Tibial artery (tissue), 4 donors: ENCODE results near the gene ATP2A3.
"Not testable (repeated sequence)": the region's sequence is repeated elsewhere in the genome, so short reads cannot be mapped to it uniquely, and the experiment has no call there.

Experiments used
- DNase-seq, 2 donors: peaks; one replicate each; pipeline ENCODE4 v3.0.0-alpha.2; 2019
- H3K27ac ChIP-seq, 2 donors: fragments of 200-600 bp; sonication (generic) in 1 of 2; 1 replicate in 1 of 2; 2 replicates in 1 of 2; pipeline ENCODE4 v1.5.1; 2018 to 2019; ENCODE audit warnings: mild to moderate bottlenecking in 1 of 2
- H3K27me3 ChIP-seq, 2 donors: fragments of 200-600 bp; sonication (generic) in 1 of 2; one replicate each; pipeline versions ENCODE4 v1.5.1 to v1.6.0; 2016 to 2019
- H3K36me3 ChIP-seq, 3 donors: fragments of 200-600 bp; sonication (generic) in 2 of 3; one replicate each; pipeline ENCODE4 v1.5.1; 2016 to 2019; ENCODE audit warnings: mild to moderate bottlenecking in 2 of 3
- H3K4me1 ChIP-seq, 4 donors: fragments of 200-600 bp; sonication (generic) in 2 of 4; 1 replicate in 3 of 4; 2 replicates in 1 of 4; pipeline ENCODE4 v1.5.1; 2016 to 2019
- H3K4me3 ChIP-seq, 2 donors: fragments of 200-600 bp; sonication (generic) in 1 of 2; 1 replicate in 1 of 2; 2 replicates in 1 of 2; pipeline ENCODE4 v1.5.1; 2018 to 2019; ENCODE audit warnings: mild to moderate bottlenecking in 2 of 2
- H3K9me3 ChIP-seq, 3 donors: fragments of 200-600 bp; sonication (generic) in 1 of 3; one replicate each; pipeline ENCODE4 v1.5.1; 2016 to 2019
- CTCF ChIP-seq, 2 experiments: fragments of 200-600 bp in 1 of 2; fragments of 450-650 bp in 1 of 2; IDR thresholded peaks; one replicate each; pipeline ENCODE4 v1.5.1; 2017 to 2019; ENCODE audit warnings: antibody characterized with exemption in 2 of 2, mild to moderate bottlenecking in 1 of 2, moderate library complexity in 1 of 2
- intact Hi-C: fragments of 100-400 bp; cut with DNase I; formaldehyde crosslinking; loops from one replicate; pipeline ENCODE4 v1.15.0; 2023; ENCODE audit warnings: low total_unique reads

ATP2A3 gene

GRCh38 chr17:3951420-3951819 lies 12.8 kb downstream of the ATP2A3 start:
- no peaks in the 10 kb centered on the region for H3K9me3 ChIP-seq
- intact Hi-C loops = no loop called here
- no peaks in the 10 kb centered on the region for H3K27me3 ChIP-seq
- H3K27ac ChIP-seq = no peak overlapping the region
- DNase-seq = no peak
- H3K4me3 ChIP-seq = no peak overlapping the region
- peaks cover 0 to 18% (median 4%) of the 10 kb centered on the region in 3 donors for H3K36me3 ChIP-seq
- TF ChIP-seq CTCF (IDR thresholded peaks at IDR 0.05) = no peak
- no peaks in the 10 kb centered on the region for H3K4me1 ChIP-seq

DNA sequence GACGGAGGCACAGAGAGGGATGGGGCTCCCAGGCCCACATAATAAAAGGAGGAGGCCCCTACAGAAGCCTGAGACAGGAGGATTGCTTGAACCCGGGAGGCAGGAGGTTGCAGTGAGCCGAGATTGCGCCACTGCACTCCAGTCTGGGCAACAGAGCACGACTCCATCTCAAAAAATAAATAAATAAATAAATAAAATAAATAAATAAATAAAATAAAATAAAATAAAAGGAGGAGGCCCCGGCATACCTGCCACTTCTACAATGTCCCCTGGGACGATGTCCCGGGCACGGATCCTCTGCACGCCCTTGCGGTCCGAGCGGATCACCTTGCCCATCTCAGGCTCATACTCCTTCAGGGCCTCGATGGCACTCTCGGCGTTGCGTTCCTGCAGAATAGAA lies 13.2 kb downstream of the ATP2A3 start:
- TF ChIP-seq CTCF (IDR thresholded peaks at IDR 0.05) = no peak
- Histone ChIP-seq H3K36me3 (peaks cover 0 to 19% (median 4%) of the 10 kb centered on the region in 3 donors), H3K4me1 (no peaks in the 10 kb centered on the region), H3K27me3 (no peaks in the 10 kb centered on the region), H3K9me3 (no peaks in the 10 kb centered on the region), H3K27ac (no peak overlapping the region), H3K4me3 (no peak overlapping the region)
- no peak for DNase-seq
- intact Hi-C loops = no loop called here

- Histone ChIP-seq H3K27me3 (no peaks in the 10 kb centered on the region), H3K9me3 (no peaks in the 10 kb centered on the region), H3K4me1 (no peaks in the 10 kb centered on the region), H3K27ac (no peak overlapping the region), H3K36me3 (peaks cover 0 to 19% (median 4%) of the 10 kb centered on the region in 3 donors), H3K4me3 (no peak overlapping the region)
- no peak for TF ChIP-seq CTCF (IDR thresholded peaks at IDR 0.05)
- intact Hi-C loops = no loop called here
- no peak for DNase-seq
These were observed 13.7 kb downstream of the ATP2A3 start for GRCh38 chr17:3950584-3950983.

GRCh38 chr17:3949418-3949817 lies 14.8 kb downstream of the ATP2A3 start:
- Histone ChIP-seq H3K36me3 (peaks cover 0 to 19% (median 4%) of the 10 kb centered on the region in 3 donors), H3K27ac (no peak overlapping the region), H3K27me3 (no peaks in the 10 kb centered on the region), H3K4me1 (peaks cover 0 to 8% (median under 1%) of the 10 kb centered on the region in 4 donors), H3K9me3 (no peaks in the 10 kb centered on the region), H3K4me3 (no peak overlapping the region)
- TF ChIP-seq CTCF (IDR thresholded peaks at IDR 0.05) = no peak
- no peak for DNase-seq
- intact Hi-C loops = no loop called here

DNA sequence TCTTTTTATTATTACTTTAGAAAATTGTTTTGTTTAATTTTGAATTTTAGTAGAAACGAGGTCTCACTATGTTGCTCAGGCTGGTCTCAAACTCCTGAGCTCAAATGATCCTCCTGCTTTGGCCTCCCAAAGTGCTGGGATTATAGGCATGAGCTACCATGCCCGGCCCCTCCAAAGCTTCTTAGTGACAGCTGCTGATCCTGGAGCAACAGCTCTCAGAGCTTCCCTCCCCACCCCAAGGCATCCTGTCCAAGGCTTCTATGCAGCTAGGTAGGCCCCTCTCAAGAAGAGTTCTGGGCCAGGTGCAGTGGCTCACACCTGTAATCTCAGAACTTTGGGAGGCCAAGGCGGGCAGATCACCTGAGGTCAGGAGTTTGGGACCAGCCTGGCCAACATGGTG lies 15.7 kb downstream of the ATP2A3 start:
- not testable (repeated sequence) for H3K4me3 ChIP-seq

DNA sequence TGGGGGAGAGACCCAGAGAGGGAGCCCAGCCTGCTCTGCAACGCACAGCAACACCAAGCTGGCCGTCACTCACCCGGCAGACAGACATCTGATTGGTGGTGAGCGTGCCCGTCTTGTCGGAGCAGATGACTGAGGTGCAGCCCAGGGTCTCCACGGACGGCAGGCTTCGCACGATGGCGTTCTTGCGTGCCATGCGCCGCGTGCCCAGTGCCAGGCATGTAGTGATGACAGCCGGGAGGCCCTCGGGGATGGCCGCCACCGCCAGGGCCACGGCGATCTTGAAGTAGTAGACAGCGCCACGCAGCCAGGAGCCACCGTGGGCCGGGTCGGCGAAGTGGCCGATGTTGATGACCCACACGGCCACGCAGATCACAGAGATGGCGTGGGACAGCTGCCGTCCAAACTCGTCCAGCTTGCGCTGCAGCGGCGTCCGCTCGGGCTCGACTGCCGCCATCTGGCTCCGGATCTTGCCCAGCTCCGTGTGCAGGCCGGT lies 16.9 kb downstream of the ATP2A3 start:
- intact Hi-C loops = no loop called here

More for the DNA sequence above, 15.7 kb downstream of the ATP2A3 start:
- intact Hi-C loops, H3K27me3 ChIP-seq, H3K9me3 ChIP-seq, H3K4me1 ChIP-seq, H3K27ac ChIP-seq, DNase-seq: not testable (repeated sequence)
- H3K36me3 ChIP-seq = peaks cover 0 to 20% (median 4%) of the 10 kb centered on the region in 3 donors

More for the DNA sequence above, 16.9 kb downstream of the ATP2A3 start:
- Histone ChIP-seq H3K27ac (no peak overlapping the region), H3K27me3 (no peaks in the 10 kb centered on the region), H3K4me1 (peaks cover 0 to 8% (median 2%) of the 10 kb centered on the region in 4 donors), H3K36me3 (peaks cover 0 to 32% (median 7%) of the 10 kb centered on the region in 3 donors), H3K4me3 (no peak overlapping the region), H3K9me3 (no peaks in the 10 kb centered on the region)
- no peak for TF ChIP-seq CTCF (IDR thresholded peaks at IDR 0.05)
- no peak for DNase-seq
